ENCODE data around the gene NIM1K.
"Not testable (repeated sequence)": the region's sequence is repeated elsewhere in the genome, so short reads cannot be mapped to it uniquely, and the experiment has no call there.

NIM1K gene

DNA sequence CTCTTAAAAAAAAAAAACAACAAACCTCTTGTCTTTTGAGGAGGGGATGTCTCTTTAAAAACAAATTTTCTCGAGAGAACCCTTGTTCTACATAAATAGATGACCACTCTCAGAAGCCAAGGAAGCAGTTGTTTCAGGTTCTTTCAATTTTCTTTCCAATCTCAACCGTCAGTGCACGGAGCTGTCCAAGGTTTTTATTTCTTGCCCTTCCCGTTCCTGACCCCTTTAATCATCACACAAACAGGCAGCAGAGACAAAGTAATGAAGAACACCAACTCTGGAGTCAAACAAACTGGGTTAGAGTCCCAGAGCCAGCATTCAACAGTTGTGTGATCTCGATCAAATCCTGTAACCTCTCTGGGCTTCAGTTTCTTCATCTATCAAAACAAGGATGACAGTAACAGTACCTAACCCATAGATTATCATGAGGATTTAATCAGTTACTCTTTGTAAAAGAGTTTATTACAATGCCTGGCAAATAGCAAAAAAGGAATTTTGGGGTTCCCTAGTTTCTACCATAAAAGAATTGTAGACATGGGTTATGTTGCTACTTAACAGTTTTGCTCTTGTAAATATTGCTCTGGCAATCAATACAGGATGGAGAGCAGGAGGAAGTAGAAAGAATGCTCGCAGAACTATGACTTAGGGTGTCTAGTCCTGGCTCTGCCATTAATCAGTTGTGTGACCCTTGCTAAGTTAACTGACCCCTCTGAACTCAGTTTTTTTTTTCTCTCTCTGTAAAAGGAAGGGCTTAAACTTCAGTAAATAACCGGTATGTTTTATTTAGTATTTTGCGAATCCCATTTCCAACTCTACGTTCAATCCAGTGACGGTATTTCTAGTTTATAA is 1.0 kb upstream of the NIM1K start:
- no peak for DNase-seq (ENCODE audit: low spot score)

DNA sequence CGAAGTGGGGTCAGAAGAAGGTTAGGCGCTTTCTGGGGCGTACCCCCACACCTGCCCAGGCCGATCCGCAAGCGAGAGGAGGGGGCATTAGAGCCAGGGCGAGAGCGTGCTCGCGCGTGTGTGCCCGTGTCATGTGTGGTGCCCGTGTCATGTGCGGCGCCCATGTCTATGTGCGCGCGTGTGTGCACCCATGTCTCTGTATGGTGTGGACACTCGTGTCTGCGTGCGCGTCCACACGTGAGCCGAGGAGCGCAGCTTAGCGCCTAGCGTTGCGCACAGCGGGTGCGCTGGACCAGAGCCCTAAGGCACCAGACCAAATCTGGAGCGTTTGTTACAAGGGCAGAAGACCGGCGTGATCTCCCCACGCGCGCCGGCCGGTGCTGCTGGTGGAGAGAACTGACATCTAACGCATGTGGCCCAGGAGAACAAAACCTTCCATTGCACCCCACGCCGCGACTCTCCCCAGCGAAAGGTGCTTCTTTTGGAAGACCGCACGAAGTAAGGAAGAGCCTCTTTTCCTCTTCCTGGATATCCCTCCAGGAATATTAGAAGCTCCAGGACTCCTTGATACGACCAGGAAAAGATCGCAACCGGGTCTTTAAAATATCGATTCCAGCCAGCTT is 644 bp downstream of the NIM1K start:
- peak; percentile 52 for DNase-seq (ENCODE audit: low spot score)

DNA sequence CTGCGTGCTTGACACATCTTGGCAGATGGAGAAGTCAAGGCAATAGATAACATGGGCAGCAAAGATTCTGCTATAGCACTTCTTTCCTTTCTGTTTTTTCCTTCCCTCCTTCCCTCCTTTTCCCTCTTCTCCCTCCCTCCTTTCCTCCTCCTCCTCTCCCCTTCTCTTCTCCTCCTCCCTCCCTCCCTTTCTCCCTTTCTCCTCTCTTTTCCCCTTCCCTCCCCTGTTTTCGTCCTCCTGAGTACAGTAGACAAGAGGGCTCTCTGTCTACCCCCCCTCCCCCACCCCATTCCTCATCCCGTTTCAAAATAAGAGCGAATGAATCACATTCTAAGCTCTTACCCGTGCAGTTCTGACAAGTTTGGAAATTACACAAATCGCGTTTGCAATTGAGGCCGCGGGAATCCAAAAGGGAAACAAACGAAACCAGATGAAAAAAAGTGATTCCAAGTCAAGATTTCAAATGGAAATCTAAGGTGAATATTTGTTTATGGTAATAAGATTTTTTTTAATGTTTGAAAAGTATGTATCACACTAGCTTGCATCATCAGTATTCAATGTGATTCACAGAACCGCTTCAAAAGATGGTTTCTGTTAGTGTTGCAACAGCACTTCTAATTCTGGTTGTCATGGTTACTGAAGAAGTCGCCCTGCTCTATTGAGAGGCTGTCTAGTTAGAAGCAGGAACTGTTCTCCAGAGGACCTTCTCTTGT is 1.3 kb downstream of the NIM1K start:
- peak; percentile 80 for DNase-seq (ENCODE audit: low spot score)

DNA sequence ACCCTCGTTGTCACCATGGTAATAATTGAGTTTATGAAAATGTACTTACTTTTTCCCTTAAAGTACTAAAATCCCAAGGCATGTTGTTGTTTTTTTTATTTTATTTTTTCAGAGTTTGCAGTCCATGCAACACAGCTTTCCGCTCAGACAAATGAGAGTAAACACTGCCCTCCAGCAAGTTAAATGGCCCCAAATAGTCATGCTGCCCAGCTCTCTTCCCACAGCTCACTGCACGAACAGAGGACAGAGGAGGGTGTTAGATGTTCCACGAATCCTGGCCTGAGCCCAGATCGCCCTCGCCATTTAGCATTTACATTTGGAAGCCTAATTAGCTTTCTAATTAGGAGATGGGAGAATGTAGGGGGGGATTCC is 1.9 kb downstream of the NIM1K start:
- DNase-seq (ENCODE audit: low spot score) = peak; percentile 58

DNA sequence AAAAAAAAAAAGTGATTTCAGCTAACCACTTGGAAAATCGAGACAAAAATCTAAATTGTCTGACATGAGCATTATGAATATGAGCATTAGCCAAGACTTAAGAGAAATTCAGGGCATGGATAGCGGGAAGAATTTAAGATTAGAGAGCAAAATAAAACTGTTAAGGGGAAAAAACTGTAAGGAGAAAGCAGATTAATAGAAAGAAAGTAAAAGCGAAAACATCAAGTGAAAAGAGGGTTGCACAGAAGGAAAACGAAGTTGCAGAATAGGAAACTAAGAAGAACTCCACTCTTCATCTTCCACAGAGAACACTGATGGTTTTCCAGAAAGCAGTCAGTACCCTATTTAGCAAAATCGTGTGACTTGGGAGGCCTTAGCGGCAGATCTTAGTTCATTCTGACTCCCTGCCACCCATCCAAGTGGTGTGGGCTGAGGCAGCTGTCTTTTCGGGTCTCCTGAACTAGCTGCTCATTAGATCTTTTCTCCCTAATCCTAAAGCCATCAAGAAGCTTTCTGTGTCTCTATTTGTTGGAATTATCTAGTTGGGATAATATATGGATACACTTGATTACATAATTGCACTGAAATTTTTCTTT is 3.7 kb downstream of the NIM1K start:
- DNase-seq (ENCODE audit: low spot score) = peak; percentile 19

DNA sequence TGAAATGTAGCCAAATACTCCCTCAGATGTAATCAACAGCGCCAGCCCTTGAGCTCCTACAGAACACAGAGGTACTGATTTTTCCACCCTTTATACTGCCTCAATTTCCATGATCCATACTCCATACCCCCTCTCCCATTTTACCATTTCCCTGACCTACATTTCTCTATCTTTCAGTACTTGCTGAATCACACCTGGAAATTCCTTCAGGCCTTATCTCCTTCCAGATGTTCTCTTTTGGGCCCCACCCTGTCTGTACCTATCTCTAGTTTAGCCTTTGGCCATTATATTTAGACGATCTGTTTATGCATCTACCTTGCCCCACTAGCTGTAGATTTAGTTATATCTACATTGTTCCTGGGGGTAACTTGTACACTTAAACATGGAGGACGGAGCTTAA is 5.5 kb downstream of the NIM1K start:
- no peak for DNase-seq (ENCODE audit: low spot score)

DNA sequence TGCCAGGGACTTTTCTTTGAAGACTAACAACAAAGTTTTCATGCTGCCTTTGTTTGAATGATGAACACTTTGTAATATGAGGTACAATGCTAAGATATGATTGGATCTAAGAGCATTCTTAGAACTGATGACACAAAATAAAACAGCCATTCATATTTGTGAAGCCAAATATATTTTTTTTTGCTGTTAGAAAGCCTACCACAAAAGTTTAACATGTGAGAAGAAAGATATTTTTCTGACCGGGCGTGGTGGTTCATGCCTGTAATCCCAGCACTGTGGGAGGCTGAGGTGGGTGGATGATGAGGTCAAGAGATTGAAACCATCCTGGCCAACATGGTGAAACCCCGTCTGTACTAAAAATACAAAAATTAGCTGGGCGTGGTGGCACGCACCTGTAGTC is 9.4 kb downstream of the NIM1K start:
- not testable (repeated sequence) for DNase-seq (ENCODE audit: low spot score)

DNA sequence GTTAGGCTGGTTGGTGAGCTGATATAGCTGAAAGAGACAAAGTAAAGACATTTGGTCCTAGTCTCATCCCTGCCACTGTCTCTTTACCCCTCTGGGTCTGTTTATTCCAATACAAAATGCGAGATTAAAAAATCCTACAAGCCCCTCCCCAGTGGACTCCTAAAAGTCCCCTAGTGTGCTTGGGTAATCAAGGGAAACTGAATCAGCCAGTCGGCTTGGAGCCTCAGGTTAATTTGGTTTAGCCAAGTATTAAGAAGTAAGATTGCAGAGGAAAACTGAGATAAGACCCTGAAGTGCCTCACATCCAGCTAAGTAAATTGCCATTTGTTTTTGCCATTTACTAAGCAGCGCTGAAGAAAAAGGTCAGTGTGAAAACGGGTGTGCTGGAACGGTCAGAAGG is 10.4 kb downstream of the NIM1K start:
- no peak for DNase-seq (ENCODE audit: low spot score)

DNA sequence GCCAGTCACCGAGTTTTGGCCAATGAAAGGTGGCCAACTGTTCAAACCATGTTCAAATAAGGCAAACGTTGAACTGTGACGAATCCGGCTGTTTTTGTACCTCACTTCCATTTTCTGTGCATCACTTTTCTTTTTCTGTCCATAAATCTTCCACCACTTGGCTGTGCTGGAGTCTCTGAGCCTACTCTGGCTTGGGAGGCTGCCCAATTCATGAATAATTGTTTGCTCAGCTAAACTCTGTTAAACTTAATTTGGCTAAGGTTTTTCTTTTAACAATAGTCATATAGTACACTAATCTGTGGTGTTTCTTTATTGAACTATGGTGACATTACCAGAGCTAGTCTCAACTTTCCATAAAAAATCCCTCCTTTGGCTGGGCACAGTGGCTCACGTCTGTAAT is 11.3 kb downstream of the NIM1K start:
- no peak for DNase-seq (ENCODE audit: low spot score)

DNA sequence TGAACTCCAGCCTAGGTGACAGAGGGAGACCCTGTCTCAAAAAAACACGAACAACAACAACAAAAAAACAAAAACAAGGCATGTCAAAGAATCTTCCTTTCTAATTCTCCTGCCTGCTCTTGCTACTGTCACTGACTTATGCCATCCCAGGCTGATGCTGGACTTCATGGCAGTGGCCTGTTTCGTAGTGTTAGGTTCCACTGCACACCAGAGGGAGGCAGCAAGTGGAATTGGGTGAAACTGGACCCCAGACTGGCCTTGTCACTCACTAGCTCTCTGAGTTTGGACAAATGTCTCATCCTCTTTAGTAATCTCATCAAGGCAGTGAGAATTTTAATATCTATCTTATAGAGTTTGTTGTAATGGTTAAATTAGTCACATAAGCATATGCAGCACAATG is 12.9 kb downstream of the NIM1K start:
- DNase-seq (ENCODE audit: low spot score) = no peak

DNA sequence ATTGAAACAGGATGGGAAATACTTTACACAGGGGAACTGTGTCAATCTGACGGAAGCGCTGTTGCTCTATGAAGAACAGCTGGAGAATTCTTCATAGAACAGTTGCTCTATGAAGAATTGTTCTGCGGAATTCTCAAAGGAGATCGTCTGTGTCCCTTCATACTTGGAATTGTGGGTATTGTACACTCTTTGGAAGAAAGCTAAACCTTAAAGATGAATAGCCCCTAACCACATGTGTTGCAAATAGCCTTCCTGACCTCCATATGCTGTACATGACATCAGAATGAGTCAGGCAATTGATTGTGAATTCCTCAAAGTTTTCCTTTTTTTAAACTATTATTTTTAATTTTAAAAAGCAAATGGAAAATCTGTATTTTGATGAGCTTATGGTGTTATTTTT is 15.6 kb downstream of the NIM1K start:
- no peak for DNase-seq (ENCODE audit: low spot score)

DNA sequence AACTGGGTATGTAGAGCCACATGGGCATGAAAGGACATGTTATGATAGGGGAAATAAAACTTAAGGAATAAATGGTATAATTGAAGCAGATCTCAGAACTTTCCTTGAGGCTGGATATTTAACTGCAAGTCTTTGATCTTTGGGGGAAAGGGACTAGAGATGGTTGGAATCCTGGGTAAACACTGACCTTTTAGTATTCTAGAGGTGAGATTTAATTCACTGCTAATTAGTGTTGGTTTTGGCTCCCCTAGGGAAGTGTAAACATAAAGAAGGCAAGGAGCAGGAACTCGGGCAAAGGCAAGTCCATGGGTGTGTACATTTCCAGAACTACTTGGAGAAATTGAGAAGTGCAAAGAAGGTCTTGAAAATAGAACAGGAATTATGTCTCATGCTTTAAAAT is 16.6 kb downstream of the NIM1K start:
- DNase-seq (ENCODE audit: low spot score) = no peak

DNA sequence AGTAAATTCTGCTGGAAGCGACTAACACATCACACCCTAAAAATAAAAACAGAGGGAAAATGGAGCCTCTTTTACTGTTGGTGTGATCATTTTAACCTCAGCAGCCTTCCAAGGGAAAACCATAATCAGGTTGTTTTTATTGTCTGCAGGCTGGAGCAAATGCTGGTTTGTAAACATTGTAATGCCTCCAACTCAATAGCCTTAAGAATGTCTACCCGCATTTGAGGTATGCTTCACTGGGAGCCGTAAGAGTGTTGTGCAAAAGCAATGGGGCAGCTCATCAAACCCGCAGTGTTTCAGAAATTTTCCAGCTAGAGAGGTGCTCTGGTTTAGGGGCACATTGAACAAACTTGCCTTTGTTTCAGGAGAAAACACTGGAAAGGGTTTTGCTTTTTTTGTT is 17.0 kb downstream of the NIM1K start:
- no peak for DNase-seq (ENCODE audit: low spot score)

DNA sequence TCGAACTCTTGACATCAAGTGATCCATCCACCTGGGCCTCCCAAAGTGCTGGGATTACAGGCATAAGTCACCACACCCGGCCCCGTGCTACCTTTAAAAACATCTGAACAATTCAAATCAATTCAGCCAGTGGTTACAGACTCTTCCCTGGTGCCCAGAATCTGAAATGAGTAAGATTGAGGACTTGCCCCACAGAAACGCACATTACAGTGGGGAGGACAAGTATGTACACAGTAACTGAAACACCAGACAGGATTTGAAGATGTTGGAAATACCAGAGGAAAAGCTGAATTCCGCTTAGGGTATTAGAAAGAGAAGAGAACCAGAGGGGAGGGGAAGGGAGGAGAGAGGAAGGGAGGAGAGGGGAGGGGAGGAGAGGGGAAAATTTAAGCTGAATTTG is 17.8 kb downstream of the NIM1K start:
- DNase-seq (ENCODE audit: low spot score) = no peak

DNA sequence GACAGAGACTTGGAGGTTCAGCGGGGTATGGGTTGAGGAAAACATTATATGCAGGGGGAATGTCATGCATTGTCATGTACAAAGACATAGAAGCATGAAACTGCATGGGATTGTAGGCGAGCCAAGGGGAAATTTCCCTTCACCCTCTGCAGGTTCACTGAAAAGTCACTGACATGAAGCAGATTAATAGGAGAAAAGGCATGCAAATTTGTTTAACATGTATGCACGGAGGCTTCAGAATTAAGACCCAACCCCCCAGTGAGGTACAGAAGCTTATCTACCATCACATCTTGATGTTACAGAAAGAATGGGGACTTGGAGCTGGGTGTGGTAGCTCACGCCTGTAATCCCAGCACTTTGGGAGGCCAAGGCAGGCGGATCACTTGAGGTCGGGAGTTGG is 18.5 kb downstream of the NIM1K start:
- no peak for DNase-seq (ENCODE audit: low spot score)

DNA sequence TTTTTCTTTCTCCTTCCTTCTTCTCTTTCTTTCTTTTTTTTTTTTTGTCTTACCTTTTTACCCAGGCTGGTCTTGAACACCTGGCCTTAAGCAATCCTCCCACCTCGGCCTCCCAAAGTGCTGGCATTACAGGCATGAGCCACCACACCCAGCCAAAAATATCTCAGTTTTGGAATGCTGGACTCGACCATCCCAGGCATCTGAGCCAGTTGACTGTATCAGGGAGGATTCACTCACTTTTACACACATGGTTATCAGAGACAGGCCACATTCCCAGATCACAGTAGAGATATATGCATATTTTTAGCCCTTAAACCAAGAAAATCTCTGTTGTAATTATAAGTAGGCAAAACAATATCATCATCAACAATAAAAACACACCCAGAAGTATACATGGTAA is 21.9 kb downstream of the NIM1K start:
- no peak for DNase-seq (ENCODE audit: low spot score)

DNA sequence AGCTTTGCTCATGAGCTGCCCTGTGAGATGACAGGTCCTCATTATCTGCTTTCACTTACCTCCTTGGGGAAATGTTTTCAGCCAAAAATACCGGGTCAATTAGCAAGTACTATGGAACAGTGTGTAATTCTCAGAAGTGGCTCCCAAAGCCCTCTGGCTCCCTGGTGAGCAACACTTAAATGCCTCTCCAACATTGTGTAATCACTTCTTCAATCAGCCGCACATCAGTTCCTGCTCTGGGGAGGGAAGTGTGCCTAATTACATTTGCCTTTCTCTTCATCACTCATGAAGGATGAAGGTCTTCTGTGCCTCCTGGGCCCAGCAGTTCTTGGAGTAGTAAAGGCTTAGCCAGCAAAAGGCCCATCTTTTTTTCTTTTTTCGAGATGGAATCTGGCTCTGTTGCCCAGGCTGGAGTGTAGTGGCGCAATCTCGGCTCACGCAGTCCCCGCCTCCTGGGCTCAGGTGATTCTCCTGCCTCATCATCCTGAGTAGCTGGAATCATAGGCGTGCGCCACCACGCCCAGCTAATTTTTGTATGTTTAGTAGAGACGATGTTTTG is 23.1 kb downstream of the NIM1K start:
- DNase-seq (ENCODE audit: low spot score) = no peak

DNA sequence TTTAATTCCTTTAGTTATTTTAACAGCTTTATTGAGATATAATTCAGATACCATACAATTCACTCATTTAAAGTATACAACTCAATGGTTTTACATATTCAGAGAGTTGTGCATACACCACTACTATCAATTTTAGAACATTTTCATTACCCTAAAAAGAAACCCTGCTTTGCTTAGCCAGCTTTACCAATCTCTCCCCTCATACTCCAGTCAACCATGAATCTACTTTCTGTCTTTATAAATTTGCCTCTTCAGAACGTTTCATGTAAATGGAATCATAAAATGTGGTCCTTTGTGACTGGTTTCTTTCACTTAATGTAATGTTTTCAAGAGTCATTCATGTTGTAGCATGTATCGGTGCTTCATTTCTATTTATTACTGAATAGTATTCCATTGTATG is 24.9 kb downstream of the NIM1K start:
- DNase-seq (ENCODE audit: low spot score) = no peak

DNA sequence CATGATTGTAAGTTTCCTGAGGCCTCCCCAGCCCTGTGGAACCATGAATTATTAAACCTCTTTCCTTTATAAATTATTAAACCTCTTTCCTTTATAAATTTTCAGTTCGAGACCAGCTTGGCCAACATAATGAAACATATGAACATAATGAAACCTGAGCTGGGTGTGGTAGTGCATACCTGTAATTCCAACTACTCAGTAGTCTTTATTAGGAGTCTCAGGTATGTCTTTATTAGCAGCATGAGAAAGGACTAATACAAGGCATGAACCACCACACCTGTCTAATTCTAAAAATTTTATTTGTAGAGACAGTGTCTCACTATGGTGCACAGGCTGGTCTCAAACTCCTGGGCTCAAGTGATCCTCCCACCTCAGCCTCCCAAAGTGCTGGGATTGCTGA is 27.1 kb downstream of the NIM1K start:
- DNase-seq (ENCODE audit: low spot score) = no peak

DNA sequence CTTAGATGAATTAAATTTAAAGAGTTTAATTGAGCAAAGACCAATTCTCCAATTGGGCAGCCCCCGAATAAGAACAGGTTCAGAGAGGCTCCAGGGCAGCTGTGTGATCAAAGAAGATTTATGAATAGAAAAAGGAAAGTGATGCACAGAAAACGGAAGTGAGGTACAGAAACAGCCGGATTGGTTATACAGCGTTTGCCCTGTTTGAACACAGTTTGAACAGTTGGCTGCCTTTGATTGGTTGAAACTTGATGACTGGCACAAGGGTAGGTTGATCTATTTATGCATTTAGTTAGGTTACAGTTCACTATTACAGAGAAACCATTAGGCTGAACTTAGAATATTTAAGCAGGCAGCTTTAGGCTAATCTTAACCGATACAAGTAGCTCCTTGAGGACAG is 29.5 kb downstream of the NIM1K start:
- DNase-seq (ENCODE audit: low spot score) = no peak

DNA sequence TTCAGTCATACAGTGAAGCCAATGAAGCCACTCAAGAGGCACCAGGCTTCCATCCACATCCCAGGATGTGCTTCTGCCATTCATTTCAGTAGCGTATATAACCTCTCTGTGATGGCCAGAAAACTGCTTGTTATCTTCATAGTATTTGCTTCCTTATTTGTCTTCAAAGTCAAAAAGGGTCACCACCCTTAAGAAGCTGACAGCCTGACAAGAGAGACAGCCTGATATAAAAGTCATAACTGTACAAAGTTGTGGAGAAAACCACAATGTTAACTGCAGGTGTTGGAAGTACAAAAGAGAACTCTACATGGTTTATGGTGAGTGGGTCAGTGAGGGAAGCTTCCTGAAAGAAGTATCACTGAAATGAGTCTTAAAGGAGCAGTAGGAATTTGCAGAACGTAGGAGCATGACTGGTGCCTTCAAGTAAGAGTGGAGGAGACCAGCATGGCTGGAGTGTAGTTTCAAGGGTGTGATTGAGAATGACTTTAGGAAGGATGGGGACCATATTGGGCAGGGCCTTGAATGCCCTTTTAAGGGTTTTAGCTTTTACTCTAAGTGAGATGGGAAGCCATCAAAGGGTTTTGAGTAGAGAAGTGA is 33.7 kb downstream of the NIM1K start:
- DNase-seq (ENCODE audit: low spot score) = no peak

DNA sequence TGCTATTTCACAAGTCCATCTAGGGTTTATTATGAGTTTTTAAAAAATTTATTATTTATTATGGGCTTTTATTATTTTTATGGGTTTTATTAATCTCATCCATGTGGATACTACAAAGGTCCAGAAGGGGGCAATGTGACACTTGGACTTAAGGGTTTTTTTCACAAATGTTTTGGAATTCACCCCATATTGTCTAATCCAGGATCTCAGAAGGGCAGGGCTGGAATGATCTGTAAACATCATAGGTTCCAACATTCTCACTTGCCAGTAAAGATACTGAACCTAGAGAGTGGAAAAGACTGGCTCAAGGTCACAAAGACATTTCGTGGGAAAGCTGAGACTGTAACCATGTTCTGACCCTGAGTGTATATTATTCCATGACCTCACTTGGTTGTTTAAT is 35.6 kb downstream of the NIM1K start:
- DNase-seq (ENCODE audit: low spot score) = no peak
